ENCODE measurements around the gene SRGAP3. TPM values are rescaled to one million over a fixed set of nuclear protein-coding genes. Genes with fewer than 3 reads are reported as not detected.

SRGAP3 gene
- total RNA-seq, 6 experiments from 2014 or later, result 1.8 to 5.2 (median 3.1) TPM

- no peak for ATAC-seq
These were observed 126.6 kb downstream of the SRGAP3 start for GRCh38 chr3:9122732-9123364.

GRCh38 chr3:9121366-9122001 is 128.0 kb downstream of the SRGAP3 start:
- Histone ChIP-seq H3K36me3 (no peaks in the 10 kb centered on the region), H3K27me3 (no peaks in the 10 kb centered on the region), H3K4me1 (no peaks in the 10 kb centered on the region), H3K4me3 (no peak overlapping the region), H3K27ac (no peak overlapping the region), H3K9me3 (no peaks in the 10 kb centered on the region)
- intact Hi-C loops (cut with DNase I), result no loop called here
- ATAC-seq (no peak), DNase-seq (no peak)
- TF ChIP-seq POLR2A (IDR thresholded peaks at IDR 0.05), result no peak
- WGBS (ENCODE audit: insufficient coverage, low coverage, low lambda C conversion rate, missing lambda C conversion rate), result 80% methylated on average over 1 of the region's 11 CpGs

More at GRCh38 chr3:9122732-9123364, 126.6 kb downstream of the SRGAP3 start:
- DNase-seq, result no peak
- WGBS (ENCODE audit: insufficient coverage, low coverage, low lambda C conversion rate, missing lambda C conversion rate), result 63% methylated on average over 7 of the region's 7 CpGs
- Histone ChIP-seq H3K27me3 (no peaks in the 10 kb centered on the region), H3K9me3 (no peaks in the 10 kb centered on the region), H3K4me3 (no peak overlapping the region), H3K36me3 (no peaks in the 10 kb centered on the region), H3K27ac (no peak overlapping the region), H3K4me1 (no peaks in the 10 kb centered on the region)
- intact Hi-C loops (cut with DNase I), result no loop called here
- TF ChIP-seq POLR2A (IDR thresholded peaks at IDR 0.05) (no peak), CTCF (IDR thresholded peaks at IDR 0.05) (no peak)

GRCh38 chr3:9119331-9119730 is 130.1 kb downstream of the SRGAP3 start:
- ATAC-seq (no peak), DNase-seq (no peak)
- 69% methylated on average over 4 of the region's 4 CpGs for WGBS (ENCODE audit: insufficient coverage, low coverage, low lambda C conversion rate, missing lambda C conversion rate)
- Histone ChIP-seq H3K9me3 (no peaks in the 10 kb centered on the region), H3K4me1 (no peaks in the 10 kb centered on the region), H3K27ac (no peak overlapping the region), H3K36me3 (no peaks in the 10 kb centered on the region), H3K4me3 (no peak overlapping the region), H3K27me3 (no peaks in the 10 kb centered on the region)
- intact Hi-C loops (cut with DNase I), result no loop called here
- TF ChIP-seq POLR2A (IDR thresholded peaks at IDR 0.05) (no peak), CTCF (IDR thresholded peaks at IDR 0.05) (no peak)

- H3K4me3 ChIP-seq, result no peak overlapping the region
- H3K36me3 ChIP-seq, result no peaks in the 10 kb centered on the region
- no peaks in the 10 kb centered on the region for H3K9me3 ChIP-seq
- no peak overlapping the region for H3K27ac ChIP-seq
- 70% methylated on average over 1 of the region's 2 CpGs for WGBS (ENCODE audit: insufficient coverage, low coverage, low lambda C conversion rate, missing lambda C conversion rate)
- ATAC-seq (no peak), DNase-seq (no peak)
- TF ChIP-seq CTCF (IDR thresholded peaks at IDR 0.05), result no peak
- TF ChIP-seq POLR2A (IDR thresholded peaks at IDR 0.05), result no peak
- intact Hi-C loops (cut with DNase I), result no loop called here
- H3K4me1 ChIP-seq, result no peaks in the 10 kb centered on the region
- no peaks in the 10 kb centered on the region for H3K27me3 ChIP-seq
These were observed 131.2 kb downstream of the SRGAP3 start for GRCh38 chr3:9118222-9118621.

GRCh38 chr3:9117220-9117619 is 132.2 kb downstream of the SRGAP3 start:
- intact Hi-C loops (cut with DNase I), result no loop called here
- no peak for DNase-seq

More at GRCh38 chr3:9117220-9117619, 132.2 kb downstream of the SRGAP3 start:
- TF ChIP-seq CTCF (IDR thresholded peaks at IDR 0.05) (no peak), POLR2A (IDR thresholded peaks at IDR 0.05) (no peak)
- H3K9me3 ChIP-seq, result no peaks in the 10 kb centered on the region
- H3K4me1 ChIP-seq, result no peaks in the 10 kb centered on the region
- no peak overlapping the region for H3K27ac ChIP-seq
- no peaks in the 10 kb centered on the region for H3K36me3 ChIP-seq
- H3K27me3 ChIP-seq, result no peaks in the 10 kb centered on the region
- WGBS (ENCODE audit: insufficient coverage, low coverage, low lambda C conversion rate, missing lambda C conversion rate), result 80% methylated on average over 1 of the region's 1 CpG
- ATAC-seq, result no peak
- no peak overlapping the region for H3K4me3 ChIP-seq
